Measurements from ENCODE around the gene C1QTNF1. TPM values are rescaled to one million over a fixed set of nuclear protein-coding genes. Genes with fewer than 3 reads are reported as not detected.

C1QTNF1 gene
- total RNA-seq, 2 experiments from 2014 or later: not detected

- CTCF ChIA-PET: interaction anchor here (0.9 to 2.2 kb wide), 4 partner anchors 9 to 55 kb away, joined by 3 to 9 read pairs (median 6); no protein-coding TSS in a partner anchor
- H3K4me1 Mint-ChIP-seq (ENCODE audit: low read depth): peaks cover 15% of the 10 kb centered on the region
Measured at GRCh38 chr17:78986048-78986648, 37.8 kb upstream of the C1QTNF1 start.

GRCh38 chr17:78986649-78987328, 37.2 kb upstream of the C1QTNF1 start:
- H3K4me3 Mint-ChIP-seq: no peak overlapping the region
- no peaks in the 10 kb centered on the region for H3K9me3 Mint-ChIP-seq (ENCODE audit: insufficient read depth)
- no peaks in the 10 kb centered on the region for H3K27me3 Mint-ChIP-seq (ENCODE audit: low read depth)
- POLR2A ChIA-PET: interaction anchor here (0.7 kb wide), 1 partner anchor 124 kb away, joined by 3 read pairs; no protein-coding TSS in a partner anchor
- CTCF ChIA-PET: interaction anchor here (0.6 to 2.2 kb wide), 3 partner anchors 16 to 529 kb away, joined by 3 to 9 read pairs (median 3); no protein-coding TSS in a partner anchor
- peak overlapping the region; percentile 39 for H3K27ac Mint-ChIP-seq
- H3K36me3 Mint-ChIP-seq (ENCODE audit: low read depth): peaks cover 24% of the 10 kb centered on the region
- ATAC-seq (peak; percentile 20), DNase-seq (no peak)
- peaks cover 15% of the 10 kb centered on the region for H3K4me1 Mint-ChIP-seq (ENCODE audit: low read depth)

More at GRCh38 chr17:78986048-78986648, 37.8 kb upstream of the C1QTNF1 start:
- Mint-ChIP-seq H3K27ac (peak overlapping the region; percentile 39), H3K36me3 (ENCODE audit: low read depth) (peaks cover 18% of the 10 kb centered on the region), H3K4me3 (peak overlapping the region; percentile 38), H3K27me3 (ENCODE audit: low read depth) (no peaks in the 10 kb centered on the region), H3K9me3 (ENCODE audit: insufficient read depth) (no peaks in the 10 kb centered on the region)
- POLR2A ChIA-PET: interaction anchor here (0.9 kb wide), 1 partner anchor 134 kb away, joined by 3 read pairs; no protein-coding TSS in a partner anchor
- ATAC-seq: peak; percentile 81
- DNase-seq: peak; percentile 52

- CTCF ChIA-PET: no interaction called here
- no peak overlapping the region for H3K27ac Mint-ChIP-seq
- no peak for DNase-seq
- peaks cover 18% of the 10 kb centered on the region for H3K4me1 Mint-ChIP-seq (ENCODE audit: low read depth)
- peaks cover 34% of the 10 kb centered on the region for H3K36me3 Mint-ChIP-seq (ENCODE audit: low read depth)
- H3K9me3 Mint-ChIP-seq (ENCODE audit: insufficient read depth): no peaks in the 10 kb centered on the region
- no peak for ATAC-seq
- POLR2A ChIA-PET: no interaction called here
- H3K4me3 Mint-ChIP-seq: no peak overlapping the region
- no peaks in the 10 kb centered on the region for H3K27me3 Mint-ChIP-seq (ENCODE audit: low read depth)
Measured at GRCh38 chr17:78988152-78988551, 35.8 kb upstream of the C1QTNF1 start.

- POLR2A ChIA-PET: interaction anchor here (0.5 kb wide), 1 partner anchor 1388 kb away, joined by 3 read pairs; no protein-coding TSS in a partner anchor
- Mint-ChIP-seq H3K27ac (no peak overlapping the region), H3K27me3 (ENCODE audit: low read depth) (no peaks in the 10 kb centered on the region), H3K9me3 (ENCODE audit: insufficient read depth) (no peaks in the 10 kb centered on the region), H3K4me3 (no peak overlapping the region), H3K36me3 (ENCODE audit: low read depth) (peaks cover 46% of the 10 kb centered on the region), H3K4me1 (ENCODE audit: low read depth) (peaks cover 19% of the 10 kb centered on the region)
- CTCF ChIA-PET: no interaction called here
- no peak for DNase-seq
- ATAC-seq: no peak
Measured at GRCh38 chr17:78990349-78991016, 33.5 kb upstream of the C1QTNF1 start.

DNA sequence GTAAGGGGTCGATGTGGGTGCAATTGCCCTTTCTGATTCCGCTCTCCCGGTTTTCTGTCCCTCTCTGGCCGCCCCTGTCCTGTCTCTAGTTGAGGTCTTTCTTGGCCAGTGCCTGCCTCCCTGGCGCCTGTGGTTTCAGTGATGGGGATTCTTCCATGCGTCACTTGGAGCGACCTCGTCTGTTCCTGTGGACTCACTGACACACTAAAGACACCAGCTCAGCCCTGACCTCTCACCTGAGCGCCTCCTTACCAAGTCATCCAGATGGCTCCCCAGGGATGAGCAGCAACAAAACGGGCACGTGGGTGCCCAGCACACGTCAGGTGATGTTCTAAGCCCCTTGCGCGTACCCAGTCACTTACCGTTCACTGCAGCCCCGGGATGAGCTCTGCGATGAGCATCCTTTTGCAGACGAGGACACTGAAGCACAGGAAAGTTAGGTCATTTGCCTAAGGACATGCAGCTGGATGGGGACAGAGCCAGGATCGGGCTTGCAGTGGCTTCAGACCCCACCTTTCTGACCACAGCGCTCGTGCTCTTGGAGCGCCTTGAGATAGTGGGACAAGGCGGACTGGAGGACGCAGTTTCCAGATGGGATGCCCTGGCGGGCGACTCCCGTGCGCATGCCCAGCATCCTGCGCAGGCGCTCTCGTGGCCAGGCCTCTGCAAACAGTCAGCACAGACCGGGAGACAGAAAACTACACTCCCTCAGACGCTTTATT, 32.8 kb upstream of the C1QTNF1 start:
- H3K4me3 Mint-ChIP-seq: no peak overlapping the region
- H3K27ac Mint-ChIP-seq: no peak overlapping the region
- no peak for DNase-seq
- peaks cover 14% of the 10 kb centered on the region for H3K4me1 Mint-ChIP-seq (ENCODE audit: low read depth)
- peaks cover 52% of the 10 kb centered on the region for H3K36me3 Mint-ChIP-seq (ENCODE audit: low read depth)
- ChIA-PET CTCF (interaction anchor here (1.0 kb wide), 1 partner anchor 8 kb away, joined by 3 read pairs; no protein-coding TSS in a partner anchor), POLR2A (no interaction called here)
- no peaks in the 10 kb centered on the region for H3K27me3 Mint-ChIP-seq (ENCODE audit: low read depth)
- no peak for ATAC-seq
- H3K9me3 Mint-ChIP-seq (ENCODE audit: insufficient read depth): no peaks in the 10 kb centered on the region

DNA sequence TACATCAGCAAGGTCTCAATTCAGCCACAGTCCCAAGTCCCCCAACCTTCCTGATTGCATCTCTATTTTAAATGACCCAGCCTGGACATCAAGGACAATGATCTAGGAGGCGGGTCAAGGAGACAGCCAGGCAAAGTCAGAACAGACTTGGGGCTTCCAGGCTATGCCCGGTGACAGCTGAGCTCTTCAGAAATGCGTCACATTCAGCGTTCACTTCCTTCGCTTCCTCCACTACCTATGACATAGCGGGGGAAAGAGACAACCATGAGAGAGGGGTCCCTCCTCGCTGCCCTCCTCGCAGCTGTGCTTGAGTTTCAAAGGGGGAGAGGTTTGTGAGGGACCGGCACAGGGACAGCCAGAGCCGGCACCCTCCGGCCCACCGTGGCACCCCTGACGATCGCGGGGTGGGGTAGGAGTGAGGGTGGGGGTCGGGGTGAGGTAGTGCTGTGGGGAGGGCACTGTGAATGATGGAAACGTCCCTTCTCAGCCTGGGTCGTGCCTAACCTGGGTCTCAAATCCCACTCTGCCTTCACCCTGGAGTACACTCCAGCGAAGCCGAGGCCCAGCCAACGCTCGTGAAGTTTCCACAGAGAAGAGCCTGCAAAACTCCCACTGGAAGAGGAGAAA, 31.9 kb upstream of the C1QTNF1 start:
- ATAC-seq: no peak
- no peaks in the 10 kb centered on the region for H3K27me3 Mint-ChIP-seq (ENCODE audit: low read depth)

GRCh38 chr17:78992542-78993212, 31.3 kb upstream of the C1QTNF1 start:
- Mint-ChIP-seq H3K36me3 (ENCODE audit: low read depth) (peaks cover 59% of the 10 kb centered on the region), H3K4me1 (ENCODE audit: low read depth) (peaks cover 4% of the 10 kb centered on the region), H3K9me3 (ENCODE audit: insufficient read depth) (no peaks in the 10 kb centered on the region), H3K27ac (no peak overlapping the region), H3K4me3 (no peak overlapping the region), H3K27me3 (ENCODE audit: low read depth) (no peaks in the 10 kb centered on the region)
- POLR2A ChIA-PET: no interaction called here
- no peak for ATAC-seq
- DNase-seq: no peak
- CTCF ChIA-PET: interaction anchor here (2.0 kb wide), 1 partner anchor 44 kb away, joined by 6 read pairs; no protein-coding TSS in a partner anchor

More for the DNA sequence above, 31.9 kb upstream of the C1QTNF1 start:
- POLR2A ChIA-PET: no interaction called here
- Mint-ChIP-seq H3K4me1 (ENCODE audit: low read depth) (peaks cover 6% of the 10 kb centered on the region), H3K9me3 (ENCODE audit: insufficient read depth) (no peaks in the 10 kb centered on the region), H3K36me3 (ENCODE audit: low read depth) (peaks cover 57% of the 10 kb centered on the region), H3K4me3 (no peak overlapping the region), H3K27ac (no peak overlapping the region)
- CTCF ChIA-PET: interaction anchor here (1.0 kb wide), 1 partner anchor 9 kb away, joined by 3 read pairs; no protein-coding TSS in a partner anchor
- DNase-seq: no peak

GRCh38 chr17:78993241-78993956, 30.6 kb upstream of the C1QTNF1 start:
- no peak overlapping the region for H3K4me3 Mint-ChIP-seq
- H3K27me3 Mint-ChIP-seq (ENCODE audit: low read depth): no peaks in the 10 kb centered on the region
- ChIA-PET POLR2A (no interaction called here), CTCF (interaction anchor here (2.0 kb wide), 1 partner anchor 43 kb away, joined by 6 read pairs; no protein-coding TSS in a partner anchor)
- H3K36me3 Mint-ChIP-seq (ENCODE audit: low read depth): peaks cover 65% of the 10 kb centered on the region
- H3K27ac Mint-ChIP-seq: no peak overlapping the region
- H3K4me1 Mint-ChIP-seq (ENCODE audit: low read depth): peaks cover 4% of the 10 kb centered on the region
- peak; percentile 75 for ATAC-seq
- DNase-seq: peak; percentile 71
- H3K9me3 Mint-ChIP-seq (ENCODE audit: insufficient read depth): no peaks in the 10 kb centered on the region

- DNase-seq (no peak), ATAC-seq (no peak)
- H3K27ac Mint-ChIP-seq: no peak overlapping the region
- POLR2A ChIA-PET: no interaction called here
- no peak overlapping the region for H3K4me3 Mint-ChIP-seq
- H3K27me3 Mint-ChIP-seq (ENCODE audit: low read depth): no peaks in the 10 kb centered on the region
- peaks cover 4% of the 10 kb centered on the region for H3K4me1 Mint-ChIP-seq (ENCODE audit: low read depth)
- CTCF ChIA-PET: interaction anchor here (1.0 to 2.0 kb wide), 3 partner anchors 9 to 42 kb away, joined by 3 to 7 read pairs (median 6); no protein-coding TSS in a partner anchor
- peaks cover 63% of the 10 kb centered on the region for H3K36me3 Mint-ChIP-seq (ENCODE audit: low read depth)
- no peaks in the 10 kb centered on the region for H3K9me3 Mint-ChIP-seq (ENCODE audit: insufficient read depth)
Measured at GRCh38 chr17:78993981-78994671, 29.8 kb upstream of the C1QTNF1 start.

Data from activated CD8-positive, alpha-beta T cell treated with anti-CD3 and anti-CD28 coated beads, Interleukin-2, amount 10 ng/mL, durations not matched to agents 7 days and 5 days (primary cell).